IPS-11a (cell line): ENCODE data around the gene ACTR1A.
"Not testable (repeated sequence)": the region's sequence is repeated elsewhere in the genome, so short reads cannot be mapped to it uniquely, and the experiment has no call there.

Source experiments
- H3K4me3 ChIP-seq: one replicate; pipeline ENCODE4 v1.5.1; 2013; ENCODE audit warnings: low read depth, low read length, control low read depth

ACTR1A gene

DNA sequence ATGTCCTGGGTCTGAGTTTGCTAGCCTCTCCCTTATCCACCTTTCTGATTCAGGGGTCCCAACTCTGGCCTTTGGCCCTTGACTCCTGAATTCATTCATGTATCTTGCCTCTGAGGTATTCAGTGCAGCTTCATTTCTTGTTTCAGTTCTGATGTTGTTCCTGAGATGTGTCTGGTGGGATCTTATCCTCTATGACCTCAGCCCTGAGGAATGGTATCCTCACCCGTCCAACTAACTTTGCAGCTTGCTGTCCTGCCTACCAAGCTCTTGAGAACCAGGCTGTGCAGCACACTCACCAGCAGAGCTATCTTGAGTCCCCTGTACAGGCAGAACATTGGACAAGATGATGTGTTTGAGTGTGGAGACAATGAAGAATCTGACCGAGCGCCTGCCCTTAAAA lies 15.0 kb upstream of the ACTR1A start:
- H3K4me3 ChIP-seq, result no peak overlapping the region

DNA sequence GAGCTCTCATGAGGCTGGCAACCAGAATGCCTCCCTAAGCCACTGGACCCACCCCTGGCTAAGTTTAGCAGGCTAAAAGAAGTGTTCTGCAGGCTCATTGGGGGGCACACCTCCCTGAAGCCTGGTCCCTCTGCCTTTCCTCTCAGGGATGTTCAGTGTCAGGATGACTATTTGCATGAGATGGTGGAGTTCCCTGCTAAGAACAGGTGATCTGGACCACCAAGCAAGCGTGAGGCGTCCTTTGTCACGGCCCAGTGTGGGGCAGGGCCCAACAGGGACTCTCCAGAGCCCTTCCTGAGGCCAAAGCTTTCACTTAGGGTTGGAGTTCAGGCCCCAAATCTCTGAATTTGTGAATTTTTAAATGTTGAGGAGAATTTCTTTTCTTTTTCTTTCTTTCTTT lies 13.2 kb upstream of the ACTR1A start:
- H3K4me3 ChIP-seq, result no peak overlapping the region

DNA sequence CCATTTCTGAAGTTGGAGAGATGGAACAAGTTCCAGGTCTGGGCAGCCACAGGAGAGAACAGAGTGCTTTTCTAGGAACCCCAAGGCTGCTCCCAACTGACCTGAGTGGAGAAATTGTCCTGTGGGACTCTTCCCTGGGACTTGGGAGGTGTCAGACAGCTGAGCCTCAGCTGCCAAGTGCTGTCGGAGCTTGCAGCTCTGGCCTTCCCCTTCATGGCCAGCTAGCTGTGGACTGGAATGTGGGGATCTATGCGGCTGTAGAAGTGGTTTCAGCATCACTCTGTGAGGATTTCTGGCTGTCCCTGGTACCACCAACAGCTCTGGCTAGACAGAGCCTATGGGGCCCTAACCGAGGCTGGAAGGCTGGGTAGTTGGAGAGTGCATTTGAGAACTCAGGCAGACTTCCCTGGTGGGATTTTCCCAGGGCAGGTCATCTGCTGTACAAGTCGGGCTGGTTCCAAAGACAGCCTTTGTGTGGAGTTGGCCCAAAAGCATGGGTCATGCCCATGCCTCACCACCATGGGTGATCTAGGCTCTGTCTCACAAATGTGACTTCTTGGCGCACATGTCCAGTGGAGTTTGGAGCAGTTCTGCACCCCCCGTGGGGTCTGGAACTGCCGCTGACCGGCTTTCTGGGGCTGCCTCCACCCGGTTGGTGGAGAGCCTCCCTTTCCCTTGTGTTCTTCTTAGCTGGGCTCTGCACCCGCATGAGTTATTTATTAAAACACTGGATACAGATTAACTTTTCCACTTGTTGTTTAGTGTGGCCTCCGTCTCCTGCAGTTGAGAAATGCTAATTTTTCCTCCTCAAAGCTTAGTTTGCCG lies 12.2 kb upstream of the ACTR1A start:
- H3K4me3 ChIP-seq, result no peak overlapping the region

DNA sequence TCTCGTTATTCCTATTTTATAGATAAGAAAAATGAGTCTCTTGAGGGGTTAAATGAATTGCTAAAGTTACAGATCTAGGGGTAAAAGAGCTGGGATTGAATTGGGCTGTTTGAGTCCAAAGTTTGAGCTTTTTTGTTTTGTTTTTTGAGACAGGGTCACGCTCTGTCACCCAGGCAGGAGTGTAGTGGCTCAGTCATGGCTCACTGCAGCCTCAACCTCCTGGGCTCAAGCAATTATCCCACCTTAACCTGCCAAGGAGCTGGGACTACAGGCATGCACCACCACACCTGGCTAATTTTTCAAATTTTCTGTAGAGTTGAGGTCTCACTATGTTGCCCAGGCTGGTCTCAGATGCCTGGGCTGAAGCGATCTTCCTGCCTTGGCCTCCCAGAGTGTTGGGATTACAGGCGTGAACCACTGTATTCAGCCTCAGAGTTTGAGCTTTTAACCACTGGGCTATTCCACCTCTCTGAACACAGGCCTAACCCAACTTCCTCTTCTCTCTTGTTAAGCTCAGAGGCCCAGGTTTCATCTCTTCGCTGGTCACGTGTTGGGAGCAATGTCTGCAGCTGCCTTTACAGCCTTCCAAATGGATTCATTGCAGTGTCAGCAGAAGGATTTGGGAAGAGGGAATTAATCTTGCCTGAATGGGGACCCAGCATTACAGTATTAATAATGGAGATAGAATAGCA lies 9.2 kb upstream of the ACTR1A start:
- H3K4me3 ChIP-seq, result no peak overlapping the region

DNA sequence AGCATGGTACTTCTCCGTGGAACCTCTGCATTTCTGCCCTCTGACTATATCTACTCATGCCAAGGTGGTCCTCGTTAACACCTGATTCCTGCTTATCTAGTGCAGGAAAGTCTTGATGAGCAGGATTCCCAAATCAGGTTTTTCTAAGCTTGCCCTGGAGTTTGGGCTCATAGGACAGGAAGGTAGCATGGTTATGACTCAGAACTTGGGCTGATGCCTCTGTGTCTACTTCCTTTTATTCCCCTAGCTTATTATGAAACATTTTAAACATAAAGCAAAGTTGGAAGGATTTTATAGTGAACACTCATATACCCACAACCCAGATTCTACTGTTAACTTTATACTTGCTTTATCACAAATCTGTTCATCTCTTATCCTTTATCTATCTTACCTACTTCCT lies 6.9 kb upstream of the ACTR1A start:
- no peak overlapping the region for H3K4me3 ChIP-seq

DNA sequence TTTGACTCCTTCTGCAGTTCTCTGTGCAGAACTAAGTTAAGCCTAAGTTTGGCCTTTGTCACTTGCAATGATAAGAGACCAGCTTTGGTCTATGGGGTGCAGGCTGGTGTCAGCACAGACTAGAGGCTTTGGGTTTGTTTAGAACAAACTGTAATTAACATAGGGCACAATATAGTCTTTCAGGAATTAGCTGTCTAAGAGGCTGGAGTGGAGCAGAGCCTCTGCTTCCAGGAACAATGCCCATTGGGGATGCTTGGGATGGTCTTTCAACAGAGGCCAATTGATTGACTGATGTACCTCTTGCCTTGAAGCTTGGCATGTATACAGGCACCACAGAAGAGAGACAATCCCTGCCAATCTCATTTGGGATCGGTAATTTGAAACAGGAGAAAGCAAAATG lies 6.0 kb upstream of the ACTR1A start:
- H3K4me3 ChIP-seq, result no peak overlapping the region

DNA sequence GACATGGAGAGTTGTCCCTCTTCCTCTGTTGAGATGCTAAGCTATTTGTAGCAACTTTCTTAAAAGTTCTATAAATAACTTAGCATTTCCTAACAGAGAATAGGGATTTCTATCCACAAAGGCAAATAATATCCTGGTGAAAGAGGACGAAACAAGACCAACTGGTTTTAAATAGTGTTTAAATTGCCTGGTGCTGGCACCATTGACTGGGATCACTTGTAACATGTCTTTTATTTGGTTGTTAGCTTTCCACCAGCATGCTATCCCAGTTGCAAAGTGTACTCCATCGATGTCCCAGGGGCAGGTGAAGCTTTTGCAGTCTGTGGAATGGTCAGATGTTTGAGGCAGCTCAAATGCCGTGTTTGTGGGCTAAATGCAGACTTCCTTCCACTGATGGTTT lies 5.0 kb upstream of the ACTR1A start:
- H3K4me3 ChIP-seq, result no peak overlapping the region

DNA sequence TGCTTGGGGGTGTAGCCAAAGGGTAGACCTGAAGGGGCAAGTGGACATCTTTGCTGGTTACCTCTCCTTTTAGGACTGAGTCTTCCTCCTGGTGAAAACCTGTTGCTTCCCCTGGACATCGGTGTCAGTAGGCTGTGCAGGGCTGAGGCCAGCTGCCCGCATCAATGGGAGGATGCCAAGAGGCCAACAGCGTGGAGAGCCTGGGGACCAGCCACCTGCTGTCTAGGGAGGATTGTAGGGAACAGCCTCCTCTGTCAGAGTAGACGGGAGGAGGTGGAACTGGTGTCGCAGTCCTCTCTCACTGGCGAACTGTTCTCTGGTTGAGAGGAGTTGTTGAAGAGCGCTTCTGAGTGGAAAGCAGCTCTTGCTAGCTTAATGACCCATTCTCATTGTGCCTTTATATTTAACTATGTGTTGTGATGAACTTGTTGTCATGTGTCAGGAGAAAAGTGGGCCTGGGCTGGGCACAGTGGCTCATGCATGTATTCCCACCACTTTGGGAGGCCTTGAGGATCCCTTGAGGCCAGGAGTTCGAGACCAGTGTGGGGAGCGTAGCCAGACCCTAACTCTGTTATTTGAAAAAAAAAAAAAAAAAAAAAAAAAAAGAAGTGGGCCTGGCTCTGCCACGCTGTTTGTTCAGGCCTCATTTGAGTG lies 3.1 kb upstream of the ACTR1A start:
- no peak overlapping the region for H3K4me3 ChIP-seq

DNA sequence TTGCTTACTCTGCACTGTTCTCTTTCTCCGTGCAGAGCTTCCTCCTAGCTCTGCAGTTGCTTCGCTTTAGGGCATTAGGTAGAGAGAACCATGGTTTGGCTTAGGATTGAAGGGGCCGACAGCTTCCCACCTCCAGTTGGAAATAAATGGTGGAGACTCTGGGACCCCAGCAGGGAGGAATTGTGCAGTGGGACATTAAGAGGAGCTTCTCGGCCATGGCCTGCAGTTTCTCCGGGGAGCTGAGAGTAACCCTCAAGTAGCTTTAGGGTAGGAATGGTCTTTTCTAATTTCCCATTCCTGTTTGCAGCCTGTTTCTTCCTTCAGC lies 2.4 kb upstream of the ACTR1A start:
- peak overlapping the region; percentile 69 for H3K4me3 ChIP-seq

DNA sequence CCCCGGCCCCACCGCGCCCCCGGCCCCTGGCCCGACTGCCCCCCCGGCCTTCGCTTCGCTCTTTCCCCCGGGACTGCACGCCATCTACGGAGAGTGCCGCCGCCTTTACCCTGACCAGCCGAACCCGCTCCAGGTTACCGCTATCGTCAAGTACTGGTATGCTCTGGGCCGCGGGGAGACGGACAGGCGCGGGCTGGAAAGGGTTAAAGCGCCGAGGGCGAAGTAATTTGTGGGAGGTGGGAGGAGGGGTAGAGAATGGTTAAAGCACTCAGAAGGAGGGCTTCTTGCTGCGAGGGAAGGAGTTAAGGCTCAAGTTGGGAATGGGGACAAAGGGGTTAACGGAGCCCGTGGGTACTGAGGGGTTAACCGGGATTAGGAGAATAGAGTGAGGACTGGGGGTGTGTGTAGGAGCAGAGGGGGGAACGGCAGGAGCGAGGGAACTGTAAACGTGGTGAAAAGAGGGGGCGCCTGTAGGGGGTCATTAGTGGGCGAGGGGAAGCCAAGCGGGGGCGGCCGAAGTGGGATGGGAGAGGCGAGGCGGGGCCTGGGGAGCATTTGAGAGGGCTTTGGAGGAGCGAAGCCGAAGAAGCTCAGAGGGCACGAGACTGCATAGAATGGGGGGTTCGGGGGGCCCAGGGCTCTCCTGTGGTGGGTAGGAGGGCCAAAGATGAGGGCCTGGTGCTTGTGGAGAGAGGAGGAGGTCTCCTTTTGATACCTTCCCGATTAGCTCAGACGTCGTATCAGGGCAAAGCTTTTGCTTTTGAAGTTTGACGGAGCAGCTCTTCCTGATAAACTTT lies 1.9 kb upstream of the ACTR1A start:
- H3K4me3 ChIP-seq, result peak overlapping the region; percentile 69

DNA sequence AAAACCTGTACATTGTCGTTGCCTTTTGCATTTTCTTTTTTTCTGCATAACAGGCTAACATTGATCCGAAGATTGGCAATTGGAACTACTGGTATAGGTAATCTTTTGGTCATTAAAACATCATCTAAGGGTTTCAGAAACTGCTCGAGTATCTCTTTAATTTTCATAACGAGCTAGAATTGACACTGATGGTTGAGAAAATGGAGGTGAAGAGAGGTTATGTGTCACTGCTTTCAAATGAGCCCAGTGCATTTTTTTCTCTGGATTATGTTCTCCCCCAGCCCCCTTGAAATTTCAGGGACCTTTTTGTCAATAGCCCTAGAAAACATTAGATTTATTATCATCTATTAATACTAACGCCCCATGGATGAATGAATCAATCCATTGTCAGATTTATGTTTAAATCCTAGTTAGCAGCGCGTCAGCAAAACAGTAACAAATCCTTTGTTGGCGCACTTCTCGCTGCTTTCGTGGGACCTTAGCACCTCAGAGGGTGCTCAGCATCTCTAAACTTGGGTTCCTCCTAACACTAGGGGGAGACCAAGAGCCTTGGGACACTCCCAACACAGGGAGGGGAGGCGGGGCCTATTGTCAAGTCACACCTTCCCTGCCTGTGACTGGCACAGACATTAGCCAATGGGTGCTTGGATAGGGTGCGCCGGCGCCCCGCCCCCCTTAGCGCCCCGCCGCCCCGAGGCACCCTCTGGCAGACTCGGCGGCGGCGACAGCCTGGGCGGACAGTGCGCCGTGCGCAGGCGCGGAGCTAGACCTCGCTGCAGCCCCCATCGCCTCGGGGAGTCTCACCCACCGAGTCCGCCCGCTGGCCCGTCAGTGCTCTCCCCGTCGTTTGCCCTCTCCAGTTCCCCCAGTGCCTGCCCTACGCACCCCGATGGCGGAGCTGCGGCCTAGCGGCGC lies 1.0 kb upstream of the ACTR1A start, which contains the start of gene SUFU:
Gene SUFU, plus strand, starts transcription at position 709 of the 915 bp plus-strand sequence. Its CDS starts 181 bp downstream, at position 890.
- H3K4me3 ChIP-seq, result peak within 1 kb of the TSS; percentile 99

DNA sequence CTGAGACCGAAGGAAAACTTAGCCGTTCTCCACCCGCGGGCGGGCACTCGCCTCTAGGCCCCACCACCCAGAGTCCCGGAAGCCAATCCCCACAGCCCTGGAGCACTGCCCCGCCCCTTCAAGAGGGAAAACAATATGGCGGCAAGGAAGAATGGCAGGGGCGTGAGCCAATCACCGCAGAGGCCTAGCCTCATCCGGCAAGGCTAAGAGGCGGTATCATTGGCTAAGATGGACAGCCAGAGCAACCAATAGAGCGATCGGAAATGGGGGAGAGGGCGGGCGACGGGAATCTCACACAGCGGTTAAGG lies 529 bp downstream of the ACTR1A start:
- peak overlapping the region; percentile 99 for H3K4me3 ChIP-seq

DNA sequence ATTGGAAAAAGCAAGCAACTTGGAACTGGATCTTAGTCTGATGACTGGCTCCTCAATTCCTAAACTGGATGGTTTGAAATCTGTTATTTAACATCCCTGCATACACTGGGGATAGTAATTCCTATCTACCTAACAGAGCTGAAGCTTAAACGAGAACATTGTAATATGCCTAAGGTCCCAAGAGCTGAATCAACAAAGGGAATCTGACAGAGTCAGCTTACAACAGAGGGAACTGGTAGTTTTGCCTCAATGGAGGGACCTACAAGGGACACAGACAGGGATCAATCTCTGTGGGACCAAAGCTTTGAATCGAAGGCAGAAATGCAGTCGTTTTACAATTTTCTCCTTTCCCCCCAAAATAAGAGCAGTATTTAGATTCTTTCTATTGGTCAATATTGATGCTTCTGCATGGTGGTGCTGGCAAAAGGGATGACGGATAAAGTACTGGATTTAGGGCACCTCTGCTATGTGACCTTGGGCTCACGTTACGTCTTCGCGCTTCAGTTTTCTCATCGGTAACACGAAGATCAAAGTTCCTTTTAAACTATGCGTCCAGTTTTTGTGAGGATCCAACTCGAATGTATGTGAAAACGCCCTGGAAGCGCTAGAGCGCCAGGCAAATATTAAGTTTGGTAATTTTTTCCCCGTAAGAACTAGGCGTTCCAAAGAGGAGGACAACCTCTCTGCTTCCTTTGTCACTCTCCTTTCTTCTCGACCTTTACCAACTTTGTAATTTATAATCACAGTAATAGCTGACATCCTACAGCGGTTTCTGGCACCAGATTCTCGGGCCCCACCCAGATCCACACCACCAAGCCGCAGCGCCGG lies 1.1 kb downstream of the ACTR1A start:
- H3K4me3 ChIP-seq, result peak overlapping the region; percentile 99

DNA sequence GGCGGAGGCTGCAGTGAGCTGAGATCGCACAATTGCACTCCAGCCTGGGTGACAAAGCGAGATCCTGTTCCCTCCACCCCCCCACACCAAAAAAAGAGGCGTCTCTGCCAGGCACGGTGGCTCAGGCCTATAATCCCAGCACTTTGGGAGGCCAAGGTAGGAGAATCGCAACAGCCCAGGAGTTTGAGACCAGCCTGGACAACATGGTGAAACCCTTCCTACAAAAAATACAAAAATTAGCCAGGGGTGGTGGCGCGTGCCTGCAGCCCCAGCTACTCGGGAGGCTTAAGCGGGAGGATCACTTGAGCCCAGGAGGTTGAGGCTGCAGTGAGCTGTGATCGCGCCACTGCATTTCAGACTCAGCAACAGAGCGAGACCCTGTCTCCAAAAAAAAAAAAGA lies 1.8 kb downstream of the ACTR1A start:
- H3K4me3 ChIP-seq, result not testable (repeated sequence)

DNA sequence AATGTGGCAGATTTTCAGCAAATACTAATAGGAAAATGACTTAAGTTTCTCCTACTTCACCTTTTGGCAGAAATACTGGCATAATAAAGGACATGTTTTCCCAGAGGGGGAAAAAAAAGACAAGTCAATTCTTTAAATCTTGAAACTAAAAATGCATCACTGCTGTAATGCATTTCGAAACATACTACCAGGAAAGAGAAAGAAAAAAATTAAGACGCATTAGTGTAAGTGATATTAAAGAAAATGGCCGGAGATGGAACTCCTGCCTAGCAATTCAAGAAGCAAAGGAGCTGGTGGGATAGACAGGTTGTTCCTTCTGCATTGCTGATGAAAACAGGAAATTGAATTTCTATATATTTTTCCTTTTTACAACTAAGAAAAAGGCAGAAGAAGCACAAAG lies 3.2 kb downstream of the ACTR1A start:
- H3K4me3 ChIP-seq, result no peak overlapping the region

DNA sequence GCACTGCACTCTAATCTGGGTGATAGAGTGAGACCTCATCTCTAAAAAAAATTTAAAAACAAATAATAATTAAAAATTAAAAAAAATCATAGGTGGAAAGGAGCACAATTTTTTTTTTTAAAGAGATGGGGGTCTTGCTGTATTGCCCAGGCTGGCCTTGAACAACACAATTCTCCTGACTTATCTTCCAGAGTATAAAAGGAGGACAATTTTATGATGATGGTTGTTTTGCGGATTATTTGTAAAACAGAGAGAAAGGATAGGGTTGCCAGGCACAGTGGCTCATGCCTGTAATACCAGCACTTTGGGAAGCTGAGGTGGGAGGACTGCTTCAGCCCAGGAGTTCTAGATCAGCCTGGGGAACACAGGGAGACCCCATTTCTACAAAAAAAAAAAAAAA lies 5.0 kb downstream of the ACTR1A start:
- H3K4me3 ChIP-seq, result no peak overlapping the region

DNA sequence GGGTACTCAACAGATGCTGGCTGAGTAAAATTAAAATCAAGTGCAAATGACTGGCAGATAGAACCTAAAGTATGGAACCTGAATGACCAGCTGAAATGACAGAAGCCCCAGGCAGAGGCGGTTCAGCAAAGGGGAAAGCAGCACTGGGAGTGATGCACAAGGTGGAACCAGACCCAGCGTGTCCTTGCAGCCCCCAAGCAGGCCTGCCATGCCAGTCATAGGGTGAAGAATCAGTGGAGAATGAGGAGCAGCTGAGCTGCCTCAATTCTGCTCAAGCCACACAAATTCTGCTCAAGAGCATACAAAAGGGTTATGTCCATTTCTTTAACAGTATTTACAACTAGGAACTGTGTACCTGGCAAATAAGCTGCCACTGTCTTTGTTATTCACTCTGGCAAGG lies 8.7 kb downstream of the ACTR1A start:
- H3K4me3 ChIP-seq, result no peak overlapping the region

DNA sequence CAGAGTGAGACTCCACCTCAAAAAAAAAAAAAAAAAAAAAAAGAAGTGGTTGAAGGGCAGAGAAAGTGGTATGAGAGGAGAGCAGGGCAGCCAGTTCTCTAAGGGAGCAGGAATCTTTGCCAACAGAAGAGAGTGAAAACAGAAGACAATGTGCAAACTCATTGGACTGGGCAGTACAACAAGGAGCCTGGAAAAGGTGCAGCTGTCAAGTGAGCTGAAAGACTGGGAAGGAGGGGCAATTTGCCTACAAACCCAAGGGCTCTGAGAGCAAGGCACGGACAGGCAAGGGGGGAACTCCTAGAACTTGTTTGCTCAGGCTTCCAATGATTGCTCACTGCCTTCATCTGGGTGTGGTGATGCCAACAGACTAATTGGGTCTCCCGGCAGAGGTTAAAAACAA lies 9.5 kb downstream of the ACTR1A start:
- H3K4me3 ChIP-seq, result no peak overlapping the region

DNA sequence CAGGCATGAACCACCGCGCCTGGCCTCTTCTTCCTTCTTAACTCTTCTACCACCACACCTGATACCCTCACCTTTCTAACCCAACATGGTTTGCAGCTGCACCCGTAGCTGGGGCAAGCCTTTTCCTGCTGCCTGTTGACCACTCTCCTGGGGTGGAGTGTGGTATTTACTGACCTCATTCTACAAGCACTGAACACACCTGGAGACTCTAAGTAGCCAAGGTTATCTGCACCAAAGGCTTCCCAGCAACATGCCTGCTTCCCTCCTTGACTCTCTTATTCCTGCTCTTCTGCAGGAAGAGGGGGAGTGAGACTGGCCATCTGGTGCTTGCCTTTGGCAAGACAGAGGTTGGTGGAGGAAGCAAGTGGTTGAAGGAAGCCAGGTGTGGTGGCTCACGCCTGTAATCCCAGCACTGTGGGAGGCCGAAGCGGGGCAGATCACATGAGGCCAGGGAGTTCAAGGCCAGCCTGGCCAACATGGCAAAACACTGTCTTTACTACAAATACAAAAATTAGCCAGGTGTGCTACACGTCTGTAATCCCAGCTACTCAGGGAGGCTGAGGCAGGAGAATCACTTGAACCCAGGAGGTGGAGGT lies 10.1 kb downstream of the ACTR1A start:
- no peak overlapping the region for H3K4me3 ChIP-seq
